Neuronal stem cell (in vitro differentiated cells): ENCODE measurements around the gene RAB3C.

Experiments used
- DNase-seq: peaks from one replicate; pipeline ENCODE4 v3.0.0-alpha.2; 2013; ENCODE audit warnings: low spot score
- H2AFZ ChIP-seq: one replicate; pipeline ENCODE4 v1.6.1; 2013; ENCODE audit warnings: mild to moderate bottlenecking, low read length, inconsistent platforms
- H2AK5ac ChIP-seq: 2 replicates; pipeline ENCODE4 v1.6.1; 2013; ENCODE audit warnings: low read depth, mild to moderate bottlenecking, inconsistent platforms, low read length, moderate library complexity, mixed read lengths
- H2BK120ac ChIP-seq: 2 replicates; pipeline ENCODE4 v1.6.1; 2013; ENCODE audit warnings: low read depth, mild to moderate bottlenecking, inconsistent platforms, low read length, moderate library complexity, mixed read lengths
- H2BK12ac ChIP-seq: one replicate; pipeline ENCODE4 v1.6.1; 2013; ENCODE audit warnings: low read length, inconsistent platforms
- H2BK15ac ChIP-seq: 2 replicates; pipeline ENCODE4 v1.6.1; 2013; ENCODE audit warnings: mild to moderate bottlenecking, low read length, inconsistent platforms, mixed read lengths
- H2BK5ac ChIP-seq: one replicate; pipeline ENCODE4 v1.6.1; 2013; ENCODE audit warnings: inconsistent platforms, mild to moderate bottlenecking, low read length, moderate library complexity
- H3K14ac ChIP-seq: one replicate; pipeline ENCODE4 v1.6.1; 2013; ENCODE audit warnings: low read length, inconsistent platforms
- H3K18ac ChIP-seq: 2 replicates; pipeline ENCODE4 v1.6.1; 2013; ENCODE audit warnings: low read length, inconsistent platforms
- H3K23ac ChIP-seq: 2 replicates; pipeline ENCODE4 v1.6.1; 2013; ENCODE audit warnings: low read depth, mild to moderate bottlenecking, mixed read lengths, low read length, inconsistent platforms; ENCODE audit not compliant: poor library complexity
- H3K27ac ChIP-seq: replicated peaks from 3 replicates; pipeline ENCODE4 v1.5.1; 2013; ENCODE audit warnings: low read length, inconsistent platforms
- H3K27me3 ChIP-seq, 3 experiments: 2 replicates each; pipeline ENCODE4 v1.6.1; 2013; ENCODE audit warnings: low read length in 3 of 3, mild to moderate bottlenecking in 2 of 3, inconsistent platforms in 1 of 3, low read depth in 1 of 3, mixed read lengths in 1 of 3, moderate library complexity in 1 of 3; ENCODE audit not compliant: control insufficient read depth in 3 of 3, insufficient read depth in 3 of 3
- H3K36me3 ChIP-seq, 2 donors: replicated peaks in 1 of 2; 2 replicates each; pipeline ENCODE4 v1.6.1; 2013; ENCODE audit warnings: low read length in 2 of 2; ENCODE audit not compliant: control insufficient read depth in 2 of 2, insufficient read depth in 2 of 2
- H3K4ac ChIP-seq: 2 replicates; pipeline ENCODE4 v1.6.1; 2013; ENCODE audit warnings: inconsistent platforms, mild to moderate bottlenecking, low read length, moderate library complexity
- H3K4me1 ChIP-seq, 2 donors: 1 replicate in 1 of 2; 2 replicates in 1 of 2; pipeline ENCODE4 v1.6.1; 2013; ENCODE audit warnings: low read length in 2 of 2, low read depth in 1 of 2; ENCODE audit not compliant: control insufficient read depth in 2 of 2, insufficient read depth in 1 of 2
- H3K4me2 ChIP-seq: one replicate; pipeline ENCODE4 v1.6.1; 2013; ENCODE audit warnings: mild to moderate bottlenecking, low read length, inconsistent platforms; ENCODE audit not compliant: insufficient read depth, poor library complexity, severe bottlenecking
- H3K4me3 ChIP-seq, 2 donors: 2 replicates each; pipeline ENCODE4 v1.5.1; 2013; ENCODE audit warnings: low read length in 2 of 2, mild to moderate bottlenecking in 2 of 2, inconsistent platforms in 1 of 2, moderate library complexity in 1 of 2
- H3K79me1 ChIP-seq: one replicate; pipeline ENCODE4 v1.6.1; 2013; ENCODE audit warnings: low read depth, mild to moderate bottlenecking, inconsistent platforms, low read length, moderate library complexity
- H3K9ac ChIP-seq: one replicate; pipeline ENCODE4 v1.6.1; 2013; ENCODE audit warnings: mild to moderate bottlenecking, low read depth, low read length, inconsistent platforms; ENCODE audit not compliant: poor library complexity
- H3K9me3 ChIP-seq, 2 donors: replicated peaks in 1 of 2; 2 replicates each; pipeline versions ENCODE3 to v1.6.1; 2013; ENCODE audit warnings: low read length in 2 of 2, mild to moderate bottlenecking in 2 of 2, inconsistent platforms in 1 of 2, low read depth in 1 of 2, mixed read lengths in 1 of 2, moderate library complexity in 1 of 2; ENCODE audit not compliant: control insufficient read depth in 2 of 2, insufficient read depth in 1 of 2
- H4K8ac ChIP-seq: one replicate; pipeline ENCODE4 v1.6.1; 2013; ENCODE audit warnings: low read depth, mild to moderate bottlenecking, inconsistent platforms, low read length, moderate library complexity
- H4K91ac ChIP-seq: one replicate; pipeline ENCODE4 v1.6.1; 2013; ENCODE audit warnings: low read length, low read depth, mild to moderate bottlenecking, inconsistent platforms; ENCODE audit not compliant: poor library complexity
- WGBS, 2 donors: extraction: QIAGEN DNeasy Blood & Tissue Kit; methylation state at CpG; one replicate each; pipeline ENCODE4 v1.1.7; 2013; ENCODE audit warnings: missing lambda C conversion rate in 2 of 2, mixed read lengths in 1 of 2; ENCODE audit not compliant: insufficient read length in 2 of 2, insufficient replicate concordance in 1 of 2; ENCODE audit errors: extremely low coverage in 2 of 2; 5-methylcytosine and 5-hydroxymethylcytosine counted together

RAB3C gene

DNA sequence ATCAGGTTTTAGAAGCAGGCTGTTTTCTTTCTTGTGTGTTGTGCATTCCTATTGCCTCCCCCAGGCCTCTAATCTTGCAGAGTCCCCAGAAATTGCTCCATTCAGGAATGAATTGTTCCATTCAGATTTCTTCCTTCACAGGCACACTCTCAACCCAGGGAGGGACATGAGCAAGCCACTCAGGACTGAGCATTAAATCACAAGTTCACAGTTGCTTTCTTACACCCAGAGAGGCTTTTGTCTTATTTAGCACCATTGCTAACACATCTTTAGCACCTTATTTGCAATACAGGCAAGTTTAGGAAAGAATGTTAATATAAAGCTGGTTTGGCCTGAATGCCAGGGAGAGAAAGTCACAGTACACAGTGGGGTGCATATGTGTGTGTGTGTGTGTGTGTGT is 221.4 kb downstream of the RAB3C start:
- no peak overlapping the region for H3K23ac ChIP-seq
- no peaks in the 10 kb centered on the region for H3K9me3 ChIP-seq
- no peak overlapping the region for H4K91ac ChIP-seq
- H3K27me3 ChIP-seq: no peaks in the 10 kb centered on the region
- H3K4me3 ChIP-seq: no peak overlapping the region
- peak overlapping the region; percentile 48 for H2AFZ ChIP-seq
- no peak overlapping the region for H3K27ac ChIP-seq
- no peak overlapping the region for H2BK15ac ChIP-seq
- no peaks in the 10 kb centered on the region for H3K79me1 ChIP-seq
- no peak overlapping the region for H4K8ac ChIP-seq
- no peak overlapping the region for H3K9ac ChIP-seq
- H3K4me2 ChIP-seq: no peak overlapping the region
- H2BK5ac ChIP-seq: no peak overlapping the region
- H2BK12ac ChIP-seq: no peak overlapping the region
- H2BK120ac ChIP-seq: no peak overlapping the region
- H3K36me3 ChIP-seq: no peaks in the 10 kb centered on the region
- peaks cover 5 to 6% of the 10 kb centered on the region in 2 donors for H3K4me1 ChIP-seq
- H3K14ac ChIP-seq: no peak overlapping the region
- H2AK5ac ChIP-seq: no peak overlapping the region
- H3K18ac ChIP-seq: no peak overlapping the region
- no peak overlapping the region for H3K4ac ChIP-seq
- DNase-seq: peak; percentile 20

DNA sequence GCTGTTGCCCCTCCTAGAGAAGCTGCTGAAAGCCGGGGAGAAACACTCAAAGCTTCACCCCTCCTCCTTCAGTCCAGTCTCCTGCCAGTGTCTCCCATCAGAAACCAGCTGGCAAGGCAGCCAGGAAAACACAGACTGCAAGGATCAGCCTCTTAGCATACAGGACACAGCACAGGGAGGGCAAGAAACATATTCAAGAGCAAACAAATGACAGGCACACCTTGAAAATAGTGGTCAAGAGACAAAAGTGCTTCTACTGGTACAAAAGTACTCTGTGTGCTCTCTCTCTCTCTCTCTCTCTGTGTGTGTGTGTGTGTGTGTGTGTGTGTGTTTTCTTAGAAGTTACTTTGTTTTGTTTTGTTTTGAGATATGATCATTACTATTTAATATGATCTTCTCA is 227.2 kb downstream of the RAB3C start:
- H3K23ac ChIP-seq: no peak overlapping the region
- no peak overlapping the region for H2BK15ac ChIP-seq
- no peaks in the 10 kb centered on the region for H3K27me3 ChIP-seq
- H3K9me3 ChIP-seq: no peaks in the 10 kb centered on the region
- H4K8ac ChIP-seq: no peak overlapping the region
- H3K36me3 ChIP-seq: no peaks in the 10 kb centered on the region
- H2AFZ ChIP-seq: no peak overlapping the region
- H3K18ac ChIP-seq: no peak overlapping the region
- H3K14ac ChIP-seq: no peak overlapping the region
- H2BK120ac ChIP-seq: no peak overlapping the region
- no peak overlapping the region for H3K4me2 ChIP-seq
- no peak overlapping the region for H3K4ac ChIP-seq
- H3K4me1 ChIP-seq: peaks cover 0 to 4% of the 10 kb centered on the region in 2 donors
- no peak overlapping the region for H3K4me3 ChIP-seq
- no peak overlapping the region for H4K91ac ChIP-seq
- no peak for DNase-seq
- no peaks in the 10 kb centered on the region for H3K79me1 ChIP-seq
- H3K9ac ChIP-seq: no peak overlapping the region
- H2BK12ac ChIP-seq: no peak overlapping the region
- H3K27ac ChIP-seq: no peak overlapping the region
- no peak overlapping the region for H2AK5ac ChIP-seq
- WGBS, 2 donors: no CpG with 5 or more reads among the region's 1 CpG
- no peak overlapping the region for H2BK5ac ChIP-seq

DNA sequence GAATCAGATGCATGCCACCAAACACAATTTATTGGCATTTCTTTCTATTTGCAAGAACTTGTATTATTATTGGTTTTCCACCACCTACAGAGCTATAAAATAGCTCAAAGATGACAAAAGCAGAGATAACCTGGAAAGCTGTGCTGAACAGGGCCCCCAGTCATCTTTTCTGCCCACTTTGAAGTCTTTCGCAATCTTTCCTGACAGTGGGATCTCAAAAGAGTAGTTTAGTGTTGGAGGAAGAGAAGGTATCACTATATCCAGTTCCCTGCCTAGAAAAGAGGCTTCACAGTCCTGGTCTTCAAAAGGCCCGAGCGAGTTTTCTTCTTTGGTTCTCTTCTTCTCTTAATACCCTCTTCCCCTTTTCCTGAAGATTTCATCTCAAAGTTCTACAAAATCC is 231.0 kb downstream of the RAB3C start:
- no peak overlapping the region for H3K23ac ChIP-seq
- DNase-seq: no peak

DNA sequence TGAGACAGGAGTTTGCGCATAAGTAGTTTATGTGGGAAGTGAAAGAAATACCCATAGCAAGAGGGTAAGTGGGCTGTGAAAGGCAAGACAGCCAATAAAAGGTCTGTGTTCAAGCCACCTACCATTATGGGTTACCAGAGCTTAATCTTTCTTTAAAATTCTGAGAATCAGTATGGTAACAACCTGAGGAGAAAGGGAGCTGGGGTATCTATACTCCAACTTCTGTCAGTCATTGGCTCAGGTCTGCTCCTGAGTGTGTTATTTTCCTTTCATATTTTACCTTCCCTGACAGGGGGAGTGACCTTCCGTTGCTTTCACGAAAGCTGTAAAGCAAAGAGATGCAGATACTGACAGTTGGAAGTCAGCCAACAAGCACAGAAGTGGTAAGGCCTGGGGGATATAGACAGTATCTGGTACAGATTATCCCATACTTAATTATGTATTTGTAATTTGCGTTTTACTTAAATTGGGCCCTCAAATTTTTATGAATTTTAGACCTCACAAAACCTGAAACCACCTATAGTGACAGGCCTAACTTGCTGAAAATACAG is 233.4 kb downstream of the RAB3C start:
- Histone ChIP-seq H4K8ac (no peak overlapping the region), H2BK5ac (no peak overlapping the region), H2BK12ac (no peak overlapping the region), H3K9me3 (no peaks in the 10 kb centered on the region), H3K36me3 (no peaks in the 10 kb centered on the region), H2AFZ (no peak overlapping the region), H3K27me3 (no peaks in the 10 kb centered on the region), H3K4me1 (no peaks in the 10 kb centered on the region), H4K91ac (no peak overlapping the region), H3K79me1 (no peaks in the 10 kb centered on the region), H3K14ac (no peak overlapping the region), H3K4ac (no peak overlapping the region), H3K27ac (no peak overlapping the region), H2AK5ac (no peak overlapping the region), H3K18ac (no peak overlapping the region), H2BK15ac (no peak overlapping the region), H2BK120ac (no peak overlapping the region), H3K4me2 (no peak overlapping the region), H3K23ac (no peak overlapping the region), H3K9ac (no peak overlapping the region), H3K4me3 (no peak overlapping the region)
- no peak for DNase-seq
- no CpG with 5 or more reads among the region's 4 CpGs for WGBS, 2 donors

More for the DNA sequence above, 231.0 kb downstream of the RAB3C start:
- Histone ChIP-seq H3K4ac (no peak overlapping the region), H4K8ac (no peak overlapping the region), H3K4me2 (no peak overlapping the region), H3K9me3 (no peaks in the 10 kb centered on the region), H2BK120ac (no peak overlapping the region), H2BK15ac (no peak overlapping the region), H3K4me3 (no peak overlapping the region), H3K27me3 (no peaks in the 10 kb centered on the region), H3K36me3 (no peaks in the 10 kb centered on the region), H2AFZ (no peak overlapping the region), H3K18ac (no peak overlapping the region), H2BK5ac (no peak overlapping the region), H2BK12ac (no peak overlapping the region), H3K9ac (no peak overlapping the region), H4K91ac (no peak overlapping the region), H3K27ac (no peak overlapping the region), H2AK5ac (no peak overlapping the region), H3K79me1 (no peaks in the 10 kb centered on the region), H3K14ac (no peak overlapping the region), H3K4me1 (peaks cover 0 to 4% of the 10 kb centered on the region in 2 donors)
- WGBS, 2 donors: no CpG with 5 or more reads among the region's 3 CpGs
